Endothelial cell of umbilical vein (primary cell): ENCODE data around the gene ANKHD1.

Experiments used
- EZH2 ChIP-seq: IDR thresholded peaks from 2 replicates; pipeline ENCODE4 v1.6.1; 2012; ENCODE audit warnings: borderline replicate concordance, low read depth, mild to moderate bottlenecking, moderate library complexity, low read length, inconsistent platforms; ENCODE audit not compliant: severe bottlenecking
- POLR2AphosphoS5 ChIP-seq: IDR thresholded peaks from 2 replicates; pipeline ENCODE4 v1.6.1; 2012; ENCODE audit warnings: low read depth, mild to moderate bottlenecking, control low read depth, low read length, moderate library complexity; ENCODE audit not compliant: insufficient read depth
- TF ChIP-seq, protein P1 (sequence below), 2 donors: IDR thresholded peaks; 1 replicate in 1 of 2; 2 replicates in 1 of 2; pipeline ENCODE4 v1.5.1; 2011; ENCODE audit warnings: low read length in 2 of 2, mild to moderate bottlenecking in 2 of 2, moderate library complexity in 2 of 2, control low read depth in 1 of 2, inconsistent platforms in 1 of 2, low read depth in 1 of 2; ENCODE audit not compliant: insufficient read depth in 1 of 2; ENCODE audit errors: extremely low read depth in 1 of 2

DNA sequence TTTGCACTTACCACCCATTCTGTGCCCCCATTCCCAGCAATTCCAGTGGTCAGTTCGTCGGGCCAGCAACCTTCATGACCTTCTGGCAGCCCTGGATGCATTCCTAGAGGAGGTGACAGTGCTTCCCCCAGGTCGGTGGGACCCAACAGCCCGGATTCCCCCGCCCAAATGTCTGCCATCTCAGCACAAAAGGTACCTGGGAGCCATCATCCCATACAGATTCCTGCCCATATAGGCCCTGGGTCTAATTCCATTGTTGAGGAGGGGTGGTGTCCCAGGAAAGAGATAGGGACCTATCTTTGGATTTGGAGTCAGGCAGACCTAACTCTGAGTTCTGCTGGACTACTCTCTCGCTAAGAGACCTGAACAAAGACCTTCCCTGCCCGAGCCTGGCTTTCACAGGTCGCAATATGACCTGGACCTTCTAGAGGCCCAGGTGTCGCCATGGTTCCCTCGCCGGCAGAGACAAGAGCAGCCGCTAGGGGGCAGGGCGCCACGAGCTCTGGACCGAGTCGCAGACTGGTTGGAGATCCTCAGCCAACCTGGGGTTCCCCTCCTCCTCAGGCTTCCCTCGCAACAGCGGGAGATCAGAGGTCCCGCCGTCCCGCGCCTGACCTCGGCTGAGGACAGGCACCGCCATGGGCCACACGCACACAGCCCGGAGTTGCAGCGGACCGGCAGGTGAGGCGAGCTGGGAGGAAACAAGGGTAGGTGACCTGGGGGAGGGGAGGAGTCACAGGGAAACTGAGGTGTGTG lies 38.6 kb upstream of the ANKHD1 start:
- TF ChIP-seq EZH2, result no peak
- TF ChIP-seq, protein P1, sequence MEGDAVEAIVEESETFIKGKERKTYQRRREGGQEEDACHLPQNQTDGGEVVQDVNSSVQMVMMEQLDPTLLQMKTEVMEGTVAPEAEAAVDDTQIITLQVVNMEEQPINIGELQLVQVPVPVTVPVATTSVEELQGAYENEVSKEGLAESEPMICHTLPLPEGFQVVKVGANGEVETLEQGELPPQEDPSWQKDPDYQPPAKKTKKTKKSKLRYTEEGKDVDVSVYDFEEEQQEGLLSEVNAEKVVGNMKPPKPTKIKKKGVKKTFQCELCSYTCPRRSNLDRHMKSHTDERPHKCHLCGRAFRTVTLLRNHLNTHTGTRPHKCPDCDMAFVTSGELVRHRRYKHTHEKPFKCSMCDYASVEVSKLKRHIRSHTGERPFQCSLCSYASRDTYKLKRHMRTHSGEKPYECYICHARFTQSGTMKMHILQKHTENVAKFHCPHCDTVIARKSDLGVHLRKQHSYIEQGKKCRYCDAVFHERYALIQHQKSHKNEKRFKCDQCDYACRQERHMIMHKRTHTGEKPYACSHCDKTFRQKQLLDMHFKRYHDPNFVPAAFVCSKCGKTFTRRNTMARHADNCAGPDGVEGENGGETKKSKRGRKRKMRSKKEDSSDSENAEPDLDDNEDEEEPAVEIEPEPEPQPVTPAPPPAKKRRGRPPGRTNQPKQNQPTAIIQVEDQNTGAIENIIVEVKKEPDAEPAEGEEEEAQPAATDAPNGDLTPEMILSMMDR (IDR thresholded peaks at IDR 0.05; ENCODE audit: extremely low read depth in 1 of 2, insufficient read depth in 1 of 2, low read depth in 1 of 2, low read length in 2 of 2), result peak; percentile 97 to 98
- TF ChIP-seq POLR2AphosphoS5, result no peak
